ENCODE results near the gene SPIB.

Gene SPIB

DNA sequence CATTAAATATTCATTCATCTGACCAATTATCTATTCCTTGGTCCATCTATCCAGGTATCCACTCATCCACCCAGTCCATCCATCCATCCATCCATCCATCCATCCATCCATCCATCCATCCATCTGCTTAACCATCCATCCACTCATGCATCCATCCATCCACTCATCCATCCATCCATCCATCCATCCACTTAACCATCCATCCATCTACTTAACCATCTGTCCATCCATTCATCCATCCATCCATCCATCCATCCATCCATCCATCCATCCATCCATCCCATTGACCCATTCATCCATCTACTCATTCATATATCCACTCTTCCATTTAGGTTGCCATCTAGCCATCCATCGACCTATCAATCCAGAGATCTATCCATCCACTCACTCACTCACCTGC lies 25.3 kb downstream of the SPIB start:
- no peak for DNase-seq (ENCODE audit: low read depth)

GRCh38 chr19:50447053-50447452 lies 28.3 kb downstream of the SPIB start:
- no peak for DNase-seq (ENCODE audit: low read depth)

DNA sequence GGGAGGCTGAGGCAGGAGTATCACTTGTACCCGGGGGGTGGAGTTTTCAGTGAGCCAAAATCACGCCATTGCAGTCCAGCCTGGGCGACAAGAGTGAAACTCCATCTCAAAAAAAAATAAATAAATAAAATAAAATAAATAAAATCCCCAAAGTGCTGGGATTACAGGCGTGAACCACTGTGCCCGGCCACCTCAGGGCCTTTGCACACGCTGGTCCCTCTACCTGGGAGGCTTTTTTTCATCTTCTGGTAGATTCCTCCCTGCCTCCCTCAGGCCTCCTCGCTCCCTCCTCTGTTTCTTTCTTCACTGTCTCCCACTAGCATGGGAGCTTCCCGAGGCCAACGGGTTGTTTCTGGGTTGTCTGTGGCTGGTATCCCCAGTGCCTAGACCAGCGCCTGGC lies 29.0 kb downstream of the SPIB start:
- no peak for DNase-seq (ENCODE audit: low read depth)

DNA sequence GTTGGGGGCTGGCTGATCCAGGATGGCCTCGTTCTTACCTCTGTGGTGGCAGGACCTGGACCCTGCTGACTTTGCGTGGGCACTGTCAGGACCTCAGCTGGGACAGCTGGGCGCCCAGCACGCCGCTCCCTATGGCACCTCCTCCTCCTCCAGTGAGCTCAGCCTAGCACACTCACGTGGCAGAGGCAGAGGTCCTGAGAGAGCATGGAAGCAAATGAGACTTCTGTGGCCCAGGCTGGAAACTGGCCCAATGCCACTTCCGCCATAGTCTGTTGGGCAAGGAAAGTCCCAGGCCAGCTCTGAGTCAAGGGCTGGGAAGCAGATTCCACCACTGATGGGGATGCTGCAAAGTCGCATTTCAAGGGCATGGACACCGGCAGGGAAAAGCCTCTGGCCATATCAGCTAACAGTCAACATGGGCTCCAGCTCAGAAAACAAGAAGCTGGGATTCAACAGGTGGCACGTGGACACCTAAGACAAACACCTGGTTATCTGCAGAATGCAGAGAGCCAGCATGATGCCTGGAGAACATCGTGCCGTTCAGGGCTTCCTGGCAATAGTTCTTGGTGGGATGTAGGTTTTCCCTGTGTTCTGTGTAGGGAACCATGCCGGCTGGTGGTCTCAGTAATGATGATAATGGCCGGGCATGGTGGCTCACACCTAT lies 30.6 kb downstream of the SPIB start:
- DNase-seq (ENCODE audit: low read depth), result no peak

DNA sequence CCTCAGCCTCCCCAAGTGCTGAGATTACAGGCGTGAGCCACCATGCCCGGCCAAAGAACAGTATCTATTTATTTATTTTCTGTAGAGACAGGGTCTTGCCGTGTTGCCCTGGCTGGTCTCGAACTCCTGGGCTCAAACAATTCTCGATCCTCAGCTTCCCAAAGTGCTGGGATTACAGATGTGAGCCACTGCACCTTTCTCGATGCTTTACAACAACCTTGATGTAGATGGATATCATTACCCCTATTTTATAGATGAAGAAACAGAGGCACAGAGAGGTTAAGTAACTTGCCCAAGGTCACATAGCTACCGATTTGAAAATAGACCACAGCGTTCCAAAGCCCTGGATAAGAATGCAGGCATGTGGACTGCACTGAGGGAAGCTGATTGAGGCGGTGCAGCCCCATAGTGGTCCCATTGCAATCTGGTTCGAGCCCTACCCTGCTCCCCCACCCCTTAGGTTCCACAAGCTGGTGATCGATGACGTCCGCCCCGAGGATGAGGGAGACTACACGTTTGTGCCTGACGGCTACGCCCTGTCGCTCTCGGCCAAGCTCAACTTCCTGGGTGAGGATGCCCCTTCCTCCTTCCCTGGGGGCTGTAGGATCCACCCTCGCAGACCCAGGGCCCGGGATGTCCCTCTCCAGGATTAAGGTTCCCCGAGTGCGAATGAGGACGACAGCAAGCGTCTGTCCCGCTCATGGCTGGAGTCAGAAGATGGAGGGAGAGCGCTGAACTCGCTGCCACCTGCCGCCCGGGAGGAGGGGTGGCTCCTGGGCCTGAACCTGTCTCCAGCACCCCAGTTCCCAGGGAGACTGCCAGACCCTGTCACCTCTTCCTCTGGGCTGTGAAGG lies 31.9 kb downstream of the SPIB start:
- DNase-seq (ENCODE audit: low read depth), result no peak

- no peak for DNase-seq (ENCODE audit: low read depth)
Observed at GRCh38 chr19:50451223-50451534, 32.4 kb downstream of the SPIB start.

GRCh38 chr19:50453243-50453642 lies 34.5 kb downstream of the SPIB start:
- no peak for DNase-seq (ENCODE audit: low read depth)

- no peak for DNase-seq (ENCODE audit: low read depth)
Observed at GRCh38 chr19:50455992-50456391, 37.3 kb downstream of the SPIB start.

DNA sequence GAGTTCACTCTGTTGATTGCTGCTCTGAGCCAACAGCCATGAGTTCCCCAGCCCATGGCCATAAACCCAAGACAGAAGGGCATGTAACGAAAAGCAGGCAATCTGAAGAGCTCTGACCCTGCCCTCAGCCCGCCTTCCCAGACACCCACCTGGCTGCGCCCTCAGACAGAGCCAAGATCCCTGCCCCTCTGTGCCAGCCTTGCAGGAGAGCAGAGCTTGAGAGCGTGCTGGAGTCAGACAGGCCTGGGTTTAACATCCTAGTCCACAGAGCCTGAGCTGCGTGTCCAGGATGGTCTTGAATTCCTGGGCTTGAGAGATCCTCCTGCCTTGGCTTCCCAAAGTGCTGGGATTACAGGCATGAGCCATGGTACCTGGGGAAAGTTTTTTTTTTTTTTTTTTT lies 38.6 kb downstream of the SPIB start:
- DNase-seq (ENCODE audit: low read depth), result no peak

DNA sequence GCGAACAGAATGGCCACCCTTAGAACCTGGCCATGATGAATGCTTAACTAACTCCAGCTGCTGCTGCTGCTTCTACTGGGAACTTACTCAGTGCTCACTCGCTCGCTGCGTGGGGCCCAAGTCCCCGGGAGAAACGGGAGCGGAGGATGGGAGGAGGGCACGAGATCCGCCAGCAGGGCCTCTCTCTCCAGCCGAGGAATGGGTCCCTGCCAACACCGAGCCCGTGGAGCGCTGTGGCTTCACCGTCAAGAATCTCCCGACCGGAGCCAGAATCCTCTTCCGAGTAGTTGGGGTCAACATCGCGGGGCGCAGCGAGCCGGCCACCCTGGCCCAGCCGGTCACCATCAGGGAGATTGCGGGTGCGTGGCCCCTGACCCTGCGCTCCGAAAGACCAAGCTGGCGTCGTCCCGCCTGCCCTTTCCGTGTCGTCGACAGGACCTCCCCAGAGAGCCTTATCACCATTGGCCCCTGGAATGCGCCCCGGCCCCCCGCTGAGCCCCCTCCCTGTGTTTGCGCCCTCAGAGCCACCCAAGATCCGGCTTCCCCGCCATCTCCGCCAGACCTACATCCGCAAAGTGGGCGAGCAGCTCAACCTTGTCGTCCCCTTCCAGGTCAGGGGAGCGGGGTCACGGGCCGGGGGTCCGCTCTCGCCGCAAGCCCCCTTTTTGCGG lies 39.8 kb downstream of the SPIB start:
- DNase-seq (ENCODE audit: low read depth), result peak; percentile 29

GRCh38 chr19:50459067-50459456 lies 40.3 kb downstream of the SPIB start:
- DNase-seq (ENCODE audit: low read depth), result no peak

GRCh38 chr19:50459638-50460037 lies 40.9 kb downstream of the SPIB start:
- DNase-seq (ENCODE audit: low read depth), result no peak

DNA sequence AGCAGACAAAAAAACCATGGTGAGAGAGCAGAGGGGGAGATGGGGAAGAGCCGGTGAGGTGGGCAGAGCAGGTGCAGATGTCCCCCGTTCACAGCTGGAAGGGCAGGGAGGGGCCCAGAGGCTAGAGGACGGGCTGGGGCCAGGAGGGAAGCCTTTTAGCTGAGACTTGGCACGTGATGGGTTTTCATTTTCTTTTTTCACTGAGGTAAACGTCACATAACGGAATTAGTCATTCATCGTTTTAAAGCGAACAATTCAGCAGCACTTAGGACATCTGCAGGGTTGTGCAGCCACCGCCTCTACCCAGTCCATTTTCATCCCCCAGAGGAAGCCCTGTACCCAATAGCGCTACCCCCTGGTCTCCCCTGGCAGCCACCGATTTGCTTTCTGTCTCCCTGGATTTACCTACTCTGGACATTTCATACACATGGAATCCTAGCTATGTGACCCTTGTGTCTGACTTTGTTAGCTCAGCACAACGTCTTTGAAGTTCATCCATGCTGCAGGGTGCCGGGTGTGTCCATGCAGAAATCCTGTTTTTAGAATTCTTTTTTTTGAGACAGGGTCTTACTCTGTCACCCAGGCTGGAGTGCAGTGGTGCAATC lies 41.5 kb downstream of the SPIB start:
- no peak for DNase-seq (ENCODE audit: low read depth)

GRCh38 chr19:50461066-50461875 lies 42.5 kb downstream of the SPIB start:
- peak; percentile 54 for DNase-seq (ENCODE audit: low read depth)

GRCh38 chr19:50462970-50463369 lies 44.2 kb downstream of the SPIB start:
- DNase-seq (ENCODE audit: low read depth), result no peak

- no peak for DNase-seq (ENCODE audit: low read depth)
Observed at GRCh38 chr19:50464348-50464747, 45.6 kb downstream of the SPIB start.

GRCh38 chr19:50465000-50465399 lies 46.3 kb downstream of the SPIB start:
- DNase-seq (ENCODE audit: low read depth), result no peak

- no peak for DNase-seq (ENCODE audit: low read depth)
Observed at GRCh38 chr19:50465986-50466705, 47.4 kb downstream of the SPIB start.

GRCh38 chr19:50466706-50467039 lies 47.9 kb downstream of the SPIB start:
- DNase-seq (ENCODE audit: low read depth), result no peak

GRCh38 chr19:50467566-50467965 lies 48.8 kb downstream of the SPIB start:
- no peak for DNase-seq (ENCODE audit: low read depth)

DNA sequence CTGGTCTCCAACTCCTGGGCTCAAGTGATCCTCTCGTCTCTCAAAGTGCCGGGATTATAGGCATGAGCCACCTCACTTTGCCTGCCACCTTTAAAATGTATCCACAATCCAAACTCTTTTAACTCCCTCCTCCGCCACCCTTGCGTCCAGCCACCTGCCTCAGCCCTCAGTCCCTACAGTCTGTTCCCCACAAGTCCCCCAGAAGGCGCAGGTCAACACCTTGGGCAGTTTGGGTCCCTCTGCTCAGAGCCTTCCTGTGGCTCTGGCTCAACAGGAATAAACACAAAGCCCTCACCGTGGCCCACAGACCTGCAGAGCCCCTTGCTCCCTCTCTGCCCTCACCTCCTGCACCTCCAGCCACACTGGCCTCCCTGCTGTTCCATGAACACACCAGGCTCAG lies 50.1 kb downstream of the SPIB start:
- DNase-seq (ENCODE audit: low read depth), result no peak

Data from fibroblast of gingiva (primary cell).